GM18861 (cell line): ENCODE results near the gene AASDH.

Source experiments
- ATAC-seq: cut with Tn5 transposase; IDR thresholded peaks from one replicate; pipeline ENCODE4 v1.9.1; 2021; ENCODE audit not compliant: unreplicated experiment

The AASDH gene, protein sequence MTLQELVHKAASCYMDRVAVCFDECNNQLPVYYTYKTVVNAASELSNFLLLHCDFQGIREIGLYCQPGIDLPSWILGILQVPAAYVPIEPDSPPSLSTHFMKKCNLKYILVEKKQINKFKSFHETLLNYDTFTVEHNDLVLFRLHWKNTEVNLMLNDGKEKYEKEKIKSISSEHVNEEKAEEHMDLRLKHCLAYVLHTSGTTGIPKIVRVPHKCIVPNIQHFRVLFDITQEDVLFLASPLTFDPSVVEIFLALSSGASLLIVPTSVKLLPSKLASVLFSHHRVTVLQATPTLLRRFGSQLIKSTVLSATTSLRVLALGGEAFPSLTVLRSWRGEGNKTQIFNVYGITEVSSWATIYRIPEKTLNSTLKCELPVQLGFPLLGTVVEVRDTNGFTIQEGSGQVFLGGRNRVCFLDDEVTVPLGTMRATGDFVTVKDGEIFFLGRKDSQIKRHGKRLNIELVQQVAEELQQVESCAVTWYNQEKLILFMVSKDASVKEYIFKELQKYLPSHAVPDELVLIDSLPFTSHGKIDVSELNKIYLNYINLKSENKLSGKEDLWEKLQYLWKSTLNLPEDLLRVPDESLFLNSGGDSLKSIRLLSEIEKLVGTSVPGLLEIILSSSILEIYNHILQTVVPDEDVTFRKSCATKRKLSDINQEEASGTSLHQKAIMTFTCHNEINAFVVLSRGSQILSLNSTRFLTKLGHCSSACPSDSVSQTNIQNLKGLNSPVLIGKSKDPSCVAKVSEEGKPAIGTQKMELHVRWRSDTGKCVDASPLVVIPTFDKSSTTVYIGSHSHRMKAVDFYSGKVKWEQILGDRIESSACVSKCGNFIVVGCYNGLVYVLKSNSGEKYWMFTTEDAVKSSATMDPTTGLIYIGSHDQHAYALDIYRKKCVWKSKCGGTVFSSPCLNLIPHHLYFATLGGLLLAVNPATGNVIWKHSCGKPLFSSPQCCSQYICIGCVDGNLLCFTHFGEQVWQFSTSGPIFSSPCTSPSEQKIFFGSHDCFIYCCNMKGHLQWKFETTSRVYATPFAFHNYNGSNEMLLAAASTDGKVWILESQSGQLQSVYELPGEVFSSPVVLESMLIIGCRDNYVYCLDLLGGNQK

DNA sequence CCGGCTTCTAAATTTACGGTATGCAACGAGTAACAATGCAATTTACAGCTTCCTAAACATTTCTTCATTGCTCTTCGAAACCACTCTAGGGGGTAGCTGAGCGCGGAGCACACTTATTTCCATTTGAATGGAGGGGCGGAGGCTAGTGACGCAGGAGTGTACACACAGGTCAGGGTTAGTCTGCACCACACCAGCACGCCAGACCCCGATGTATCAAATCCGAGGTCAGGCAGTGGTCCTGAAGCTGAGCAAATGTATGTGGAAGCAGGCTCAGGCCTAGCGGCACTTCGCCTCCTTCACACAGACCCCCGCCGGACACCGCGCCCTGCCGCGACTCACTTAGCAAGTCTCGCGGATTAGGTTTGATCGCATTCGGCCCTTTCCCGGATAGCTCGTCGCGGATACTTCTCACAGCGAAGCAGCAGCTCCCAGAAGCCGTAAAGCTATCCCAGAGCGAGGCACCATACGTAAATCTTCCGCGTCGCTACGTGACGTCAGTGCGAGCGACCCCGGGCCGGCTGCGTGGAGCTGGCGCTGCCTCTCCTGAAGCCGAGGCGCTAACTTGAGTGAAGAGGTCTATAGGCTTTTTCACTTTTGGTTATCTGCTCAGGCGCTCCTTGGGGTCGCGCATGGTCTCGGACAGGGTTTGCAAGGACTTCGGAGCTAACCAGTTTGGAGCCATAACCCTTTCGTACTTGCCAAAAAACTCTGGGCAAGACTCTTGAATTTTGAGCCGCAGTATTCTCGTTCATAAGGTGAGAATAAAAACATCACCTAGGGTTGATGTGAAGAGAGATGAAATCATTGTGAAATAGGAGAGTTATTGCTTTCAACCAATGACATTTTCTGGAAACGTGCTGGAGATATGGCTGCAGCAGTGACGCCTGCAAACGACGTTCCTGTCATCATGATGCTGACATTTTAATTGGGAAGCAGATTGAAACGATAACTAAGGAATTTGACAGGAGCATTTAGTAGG lies at the start of gene AASDH:
AASDH (minus strand) TSS at position 469 of the 979 bp plus-strand sequence. CDS start 3,192 bp downstream, outside the sequence.
- ATAC-seq = peak; percentile 84

DNA sequence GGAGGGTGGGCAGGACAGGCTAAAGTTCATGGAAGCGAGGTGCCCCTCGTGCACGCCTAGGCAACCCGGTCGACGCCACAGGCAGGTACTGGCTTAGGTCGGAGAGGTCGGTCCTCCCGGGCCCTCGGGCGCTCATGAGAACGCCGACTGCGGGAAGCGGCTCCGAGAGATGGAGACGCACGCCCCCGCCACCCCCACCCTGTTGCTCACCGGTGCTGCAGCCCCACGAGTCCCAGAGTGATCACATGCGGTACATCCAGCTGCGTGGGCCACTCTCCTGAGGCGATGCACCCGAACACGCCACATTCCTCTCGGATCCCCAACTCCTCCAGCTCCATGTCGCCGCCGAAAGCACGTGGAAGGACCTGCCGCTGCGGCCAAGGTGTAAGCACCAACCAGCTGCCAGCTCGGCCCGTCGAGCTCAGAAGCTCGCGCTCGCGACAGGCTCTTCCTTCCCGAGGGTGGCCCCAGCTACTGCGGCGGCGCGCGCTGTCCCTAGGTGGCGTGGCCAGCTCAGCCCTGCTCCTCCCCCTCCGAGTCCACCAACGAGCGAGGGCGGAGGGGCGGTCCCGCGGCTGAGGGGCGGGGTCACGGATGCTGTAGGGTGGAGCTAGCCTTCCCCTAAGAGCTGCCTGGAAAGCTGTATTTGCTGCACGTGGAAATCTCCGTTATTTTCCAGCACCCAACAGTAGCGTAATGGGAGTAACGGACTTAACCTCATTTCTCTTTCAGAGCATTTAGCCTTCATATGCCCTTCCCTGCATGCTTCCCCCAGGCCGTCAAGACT lies 48.0 kb upstream of the AASDH start, which contains the start of gene PPAT:
PPAT (minus strand) TSS at position 476 of the 787 bp plus-strand sequence; CDS start at position 338, 138 bp downstream.
- ATAC-seq = peak; percentile 66

- ATAC-seq = no peak
Observed at GRCh38 chr4:56434599-56435139, 47.4 kb upstream of the AASDH start.

- ATAC-seq = no peak
Observed at GRCh38 chr4:56433280-56433679, 46.0 kb upstream of the AASDH start.

- ATAC-seq = no peak
Observed at GRCh38 chr4:56430203-56430602, 42.9 kb upstream of the AASDH start.

DNA sequence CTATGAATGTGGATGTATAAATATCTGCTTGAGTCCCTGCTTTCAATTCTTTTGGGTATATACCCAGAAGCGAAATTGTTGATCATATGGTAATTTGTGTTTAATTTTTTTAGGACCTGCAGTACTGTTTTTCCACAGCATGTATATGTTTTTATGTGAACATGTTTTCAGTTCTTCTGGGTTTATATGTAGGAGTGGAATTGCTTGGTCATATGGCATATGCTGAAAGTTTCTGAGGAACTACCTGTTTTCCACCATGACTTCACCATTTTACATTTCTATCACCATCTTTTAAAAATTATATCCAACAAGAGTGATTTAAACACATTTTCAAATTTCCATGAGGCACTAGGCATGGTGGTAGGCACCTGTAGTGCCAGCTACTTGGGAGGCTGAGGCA lies 39.9 kb upstream of the AASDH start:
- ATAC-seq = no peak

- ATAC-seq = peak; percentile 80
Observed at GRCh38 chr4:56426273-56426672, 39.0 kb upstream of the AASDH start.

GRCh38 chr4:56425518-56425917 lies 38.2 kb upstream of the AASDH start:
- no peak for ATAC-seq

DNA sequence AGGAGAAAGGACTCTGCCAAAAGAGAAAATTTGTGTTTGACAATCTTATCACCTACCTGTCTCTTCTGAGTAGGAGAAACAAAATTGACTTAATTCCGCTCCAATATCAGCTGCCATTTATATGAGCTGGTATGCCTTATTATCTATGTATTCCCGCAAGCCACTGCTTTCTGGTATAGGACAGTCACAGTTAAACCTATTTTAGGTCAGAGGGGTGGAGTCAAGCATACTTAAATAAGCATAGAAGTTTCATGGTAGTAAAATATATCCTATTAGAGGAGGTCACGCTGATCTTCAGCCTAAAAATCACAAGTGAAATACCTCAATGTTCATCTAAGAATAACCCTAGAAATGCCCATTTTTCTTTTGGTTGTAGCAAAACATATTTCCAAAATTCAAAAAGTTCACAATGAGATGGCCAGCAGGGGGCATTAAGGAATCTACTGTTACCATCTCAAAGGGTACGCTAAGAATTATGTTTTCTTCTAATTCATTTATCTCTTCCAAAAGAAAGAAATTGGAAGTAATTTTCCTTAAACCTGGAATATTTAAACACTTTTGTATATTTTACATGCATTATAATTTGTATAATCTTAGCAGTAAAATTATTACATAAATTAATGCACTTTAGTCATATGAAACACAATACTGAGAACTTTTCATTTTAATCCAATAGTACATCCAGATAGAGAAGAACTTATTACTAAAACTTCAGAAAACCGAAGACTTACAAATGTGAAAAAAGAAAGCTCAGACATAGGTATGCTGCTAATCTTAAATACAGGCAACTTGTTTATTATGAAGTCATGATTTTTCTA lies 37.6 kb upstream of the AASDH start:
- ATAC-seq = no peak

GRCh38 chr4:56424176-56424575 lies 36.9 kb upstream of the AASDH start:
- no peak for ATAC-seq

- ATAC-seq = no peak
Observed at GRCh38 chr4:56417396-56417795, 30.1 kb upstream of the AASDH start.

- no peak for ATAC-seq
Observed at GRCh38 chr4:56416349-56416748, 29.1 kb upstream of the AASDH start.

- ATAC-seq = no peak
Observed at GRCh38 chr4:56414135-56414670, 26.9 kb upstream of the AASDH start.

DNA sequence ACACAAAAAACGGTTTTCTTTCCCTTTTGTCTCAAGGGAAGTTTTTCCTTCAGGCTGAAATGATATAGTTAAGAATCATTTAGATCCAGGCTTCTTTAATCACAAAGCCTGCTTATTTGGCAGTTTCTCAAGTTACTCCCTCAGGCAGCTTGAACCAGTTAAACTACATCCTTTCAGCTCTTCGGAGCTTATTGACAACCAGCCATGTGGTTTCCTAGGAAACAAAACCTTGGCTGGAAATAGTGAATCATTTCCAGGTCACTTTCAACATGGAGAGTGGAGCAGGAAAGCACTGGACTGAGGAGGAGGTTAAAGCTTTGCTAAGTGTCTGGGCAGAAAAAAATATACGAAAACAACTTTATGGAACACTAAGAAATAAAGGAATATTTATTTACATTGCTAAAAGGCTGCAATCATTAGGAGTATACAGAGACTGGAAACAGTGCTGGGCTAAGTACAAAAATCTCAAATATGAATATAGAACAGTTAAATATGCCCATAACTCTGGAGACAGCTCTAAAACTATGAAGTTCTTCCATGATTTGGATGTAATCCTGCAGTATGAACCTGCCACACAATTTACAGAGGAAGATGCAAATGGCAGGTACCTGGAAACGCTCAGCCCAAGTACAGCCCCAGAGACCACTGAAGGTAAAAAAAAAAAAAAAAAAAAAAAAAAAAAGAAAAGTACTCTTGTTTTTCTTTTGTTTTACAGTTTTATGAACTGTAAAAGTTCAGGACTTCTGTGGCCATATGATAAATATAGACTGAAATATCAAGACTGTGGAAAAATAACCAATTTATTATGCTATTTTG lies 23.2 kb upstream of the AASDH start:
- no peak for ATAC-seq

- no peak for ATAC-seq
Observed at GRCh38 chr4:56409511-56410090, 22.3 kb upstream of the AASDH start.

DNA sequence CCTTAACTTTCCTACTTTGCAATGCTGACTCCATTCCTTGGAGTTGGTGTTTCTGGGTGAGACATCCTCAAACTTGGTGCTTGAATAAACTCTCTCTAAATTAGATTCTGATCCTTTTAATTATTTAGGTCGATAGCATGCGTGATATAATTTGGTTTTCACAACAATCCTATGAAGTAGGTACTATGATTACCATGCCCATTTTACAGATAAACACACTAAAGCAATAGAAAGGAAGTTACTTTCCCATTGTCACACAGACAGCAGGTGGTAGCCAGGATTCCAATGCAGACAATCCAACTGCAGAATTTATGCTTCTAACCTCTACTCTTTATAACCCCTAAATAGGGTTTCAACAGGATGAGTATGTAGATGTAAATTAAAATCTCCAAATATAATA lies 21.7 kb upstream of the AASDH start:
- ATAC-seq = no peak

GRCh38 chr4:56406151-56406550 lies 18.9 kb upstream of the AASDH start:
- ATAC-seq = no peak
